ENCODE data around the gene PRRT3.

The PRRT3 gene

DNA sequence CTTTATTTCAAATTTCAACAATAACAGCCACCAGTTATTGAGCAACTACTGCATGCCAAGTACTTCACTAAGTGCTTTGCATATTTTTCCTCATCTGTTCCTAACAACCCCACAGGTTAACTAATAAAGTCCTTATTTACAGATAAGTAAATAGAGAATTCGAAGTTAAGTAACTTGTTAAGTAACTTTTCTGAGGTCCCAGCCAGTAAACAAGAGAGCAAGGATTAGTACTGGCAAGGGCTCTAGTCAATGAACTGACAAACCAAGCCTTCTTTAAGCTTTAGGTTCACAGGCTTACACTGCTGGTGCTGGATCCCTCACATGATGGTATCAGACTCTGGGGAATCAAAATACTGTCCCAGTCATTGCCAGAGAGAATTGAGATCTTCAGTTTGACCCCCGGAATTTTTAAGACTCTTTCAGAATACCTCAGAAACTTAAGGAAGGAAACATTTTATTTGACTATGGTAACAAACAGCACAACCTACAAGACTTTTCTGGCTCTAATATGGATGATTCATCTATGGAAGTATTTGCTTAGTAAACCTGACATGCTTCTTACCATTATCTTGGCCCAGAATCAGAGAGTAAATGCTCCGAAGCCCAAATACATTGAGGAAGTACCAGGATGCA is 17.9 kb upstream of the PRRT3 start:
- Histone ChIP-seq H3K4me2 (no peak overlapping the region), H3K4me3 (no peak overlapping the region), H3K36me3 (peaks cover 92 to 100% (median 95%) of the 10 kb centered on the region in 11 experiments), H4K20me1 (no peaks in the 10 kb centered on the region), H3K9me3 (replicated peaks in 1 of 11) (no peaks in the 10 kb centered on the region), H3K9ac (no peak overlapping the region), H3K4me1 (no peaks in the 10 kb centered on the region; a peak in 2 of 20 replicates), H3K27ac (no peak overlapping the region), H3K27me3 (no peaks in the 10 kb centered on the region)
- no peak for TF ChIP-seq Cebpa-rat (IDR thresholded peaks at IDR 0.05)

DNA sequence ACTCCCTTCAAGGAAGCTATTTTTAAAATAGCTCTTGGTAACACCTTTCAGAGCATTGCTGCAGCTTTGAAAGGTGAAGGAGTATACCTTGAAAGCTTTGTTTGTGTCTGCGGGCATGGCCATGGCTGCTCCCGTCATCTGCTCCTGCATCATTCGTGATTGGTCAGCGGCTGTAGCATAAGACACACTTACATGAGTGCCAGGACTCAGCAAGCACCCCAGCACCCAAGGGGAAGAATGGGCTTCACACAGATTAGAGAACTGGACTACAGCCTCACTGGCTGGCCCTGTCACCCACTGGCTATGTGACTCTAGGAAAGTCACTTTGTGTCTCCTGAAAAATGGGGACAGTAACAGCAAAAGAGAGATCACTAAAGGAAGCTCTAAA is 17.4 kb upstream of the PRRT3 start:
- no peak overlapping the region for H3K4me3 ChIP-seq
- no peak for TF ChIP-seq Cebpa-rat (IDR thresholded peaks at IDR 0.05)
- H3K4me2 ChIP-seq, result no peak overlapping the region
- no peaks in the 10 kb centered on the region; a peak in 2 of 20 replicates for H3K4me1 ChIP-seq
- no peak overlapping the region for H3K9ac ChIP-seq
- no peaks in the 10 kb centered on the region for H4K20me1 ChIP-seq
- no peaks in the 10 kb centered on the region for H3K27me3 ChIP-seq
- H3K36me3 ChIP-seq, result peaks cover 91 to 100% (median 95%) of the 10 kb centered on the region in 11 experiments
- no peak overlapping the region for H3K27ac ChIP-seq
- no peaks in the 10 kb centered on the region for H3K9me3 ChIP-seq (replicated peaks in 1 of 11)

- Histone ChIP-seq H3K4me3 (no peak overlapping the region), H4K20me1 (no peaks in the 10 kb centered on the region), H3K9ac (no peak overlapping the region), H3K4me1 (no peaks in the 10 kb centered on the region; a peak in 2 of 20 replicates), H3K9me3 (replicated peaks in 1 of 11) (no peaks in the 10 kb centered on the region), H3K27ac (no peak overlapping the region), H3K27me3 (no peaks in the 10 kb centered on the region), H3K36me3 (peaks cover 79 to 100% (median 91%) of the 10 kb centered on the region in 11 experiments), H3K4me2 (no peak overlapping the region)
- no peak for TF ChIP-seq Cebpa-rat (IDR thresholded peaks at IDR 0.05)
Observed at GRCh38 chr3:9966841-9967240, 14.6 kb upstream of the PRRT3 start.

- H3K36me3 ChIP-seq, result peaks cover 71 to 97% (median 86%) of the 10 kb centered on the region in 11 experiments
- no peak overlapping the region for H3K27ac ChIP-seq
- H3K4me2 ChIP-seq, result no peak overlapping the region
- H3K27me3 ChIP-seq, result no peaks in the 10 kb centered on the region
- no peaks in the 10 kb centered on the region for H4K20me1 ChIP-seq
- no peak overlapping the region for H3K9ac ChIP-seq
- H3K4me3 ChIP-seq, result no peak overlapping the region
- H3K9me3 ChIP-seq (replicated peaks in 1 of 11), result no peaks in the 10 kb centered on the region
- H3K4me1 ChIP-seq, result no peaks in the 10 kb centered on the region; a peak in 2 of 20 replicates
- TF ChIP-seq Cebpa-rat (IDR thresholded peaks at IDR 0.05), result no peak
Observed at GRCh38 chr3:9965200-9965875, 13.1 kb upstream of the PRRT3 start.

DNA sequence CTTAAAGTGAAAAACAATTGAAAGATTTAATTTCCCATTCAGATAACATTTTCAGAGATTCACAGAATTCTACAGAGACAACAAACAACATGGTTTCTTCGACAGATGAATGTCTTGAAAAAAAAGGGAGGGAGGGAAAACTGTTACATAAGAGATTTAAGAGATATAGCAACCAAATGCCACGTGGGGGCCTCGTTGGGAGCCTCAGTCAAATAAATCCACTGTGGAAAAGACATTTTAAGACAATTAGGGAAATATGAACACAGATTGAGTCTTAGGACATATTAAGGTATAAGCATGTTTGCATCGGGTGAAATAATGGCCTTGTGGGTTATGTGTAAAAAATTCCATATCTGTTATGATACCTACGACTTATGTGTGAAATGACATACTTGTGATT is 5.0 kb upstream of the PRRT3 start:
- H3K4me3 ChIP-seq, result no peak overlapping the region
- H4K20me1 ChIP-seq, result no peaks in the 10 kb centered on the region
- no peak overlapping the region for H3K27ac ChIP-seq
- no peaks in the 10 kb centered on the region for H3K27me3 ChIP-seq
- H3K4me2 ChIP-seq, result no peak overlapping the region
- no peak overlapping the region for H3K9ac ChIP-seq
- no peaks in the 10 kb centered on the region for H3K9me3 ChIP-seq (replicated peaks in 1 of 11)
- TF ChIP-seq Cebpa-rat (IDR thresholded peaks at IDR 0.05), result no peak
- peaks cover 4 to 21% (median 11%) of the 10 kb centered on the region in 11 experiments; a peak in 17 of 22 replicates for H3K36me3 ChIP-seq
- peaks cover 12 to 38% (median 24%) of the 10 kb centered on the region in 10 experiments; a peak in 15 of 20 replicates for H3K4me1 ChIP-seq

GRCh38 chr3:9955611-9956352 is 3.6 kb upstream of the PRRT3 start:
- H3K4me2 ChIP-seq, result peak overlapping the region in 2 of 11 experiments; percentile 68 to 75; a peak in 4 of 22 replicates
- H3K4me3 ChIP-seq, result no peak overlapping the region
- no peaks in the 10 kb centered on the region for H3K9me3 ChIP-seq (replicated peaks in 1 of 11)
- H3K27me3 ChIP-seq, result no peaks in the 10 kb centered on the region
- peaks cover 0 to 7% (median 0%) of the 10 kb centered on the region in 11 experiments; a peak in 7 of 22 replicates for H3K36me3 ChIP-seq
- no peak for TF ChIP-seq Cebpa-rat (IDR thresholded peaks at IDR 0.05)
- peaks cover 23 to 52% (median 35%) of the 10 kb centered on the region in 10 experiments for H3K4me1 ChIP-seq
- no peaks in the 10 kb centered on the region; a peak in 1 of 22 replicates for H4K20me1 ChIP-seq
- no peak overlapping the region for H3K9ac ChIP-seq
- H3K27ac ChIP-seq, result no peak overlapping the region

DNA sequence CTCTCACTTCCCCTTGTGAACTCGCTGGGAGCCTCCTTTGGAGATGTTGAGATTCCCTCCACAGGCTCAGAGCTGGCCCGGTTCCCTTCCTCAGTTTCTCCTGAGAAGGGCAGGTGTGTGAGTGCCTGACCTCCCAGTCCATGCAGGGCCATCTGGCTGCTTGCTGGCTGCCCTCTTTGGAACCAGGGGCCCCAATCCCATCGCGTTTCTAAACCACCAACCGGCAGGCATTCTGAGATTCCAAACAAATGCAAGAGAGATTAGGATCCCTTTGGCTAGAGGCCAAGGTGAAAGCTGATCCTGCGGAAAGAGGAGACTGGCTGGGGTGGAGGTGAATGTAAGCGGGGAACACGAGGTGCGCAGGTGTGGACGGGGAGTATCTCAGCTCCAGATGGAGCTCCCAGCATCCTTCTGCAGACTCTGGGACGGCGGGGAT is 2.9 kb upstream of the PRRT3 start:
- Histone ChIP-seq H4K20me1 (peaks cover 0 to 2% (median 0%) of the 10 kb centered on the region in 11 experiments; a peak in 2 of 22 replicates), H3K27me3 (no peaks in the 10 kb centered on the region), H3K9ac (no peak overlapping the region), H3K36me3 (no peaks in the 10 kb centered on the region; a peak in 2 of 22 replicates), H3K4me3 (no peak overlapping the region), H3K9me3 (replicated peaks in 1 of 11) (no peaks in the 10 kb centered on the region), H3K4me1 (peaks cover 28 to 59% (median 42%) of the 10 kb centered on the region in 10 experiments), H3K4me2 (peak overlapping the region in 9 of 11 experiments; percentile 4 to 75 (median 44); a peak in 16 of 22 replicates), H3K27ac (no peak overlapping the region)
- TF ChIP-seq Cebpa-rat (IDR thresholded peaks at IDR 0.05), result no peak

- H3K36me3 ChIP-seq, result peaks cover 2 to 32% (median 13%) of the 10 kb centered on the region in 11 experiments; a peak in 18 of 22 replicates
- peaks cover 0 to 31% (median 0%) of the 10 kb centered on the region in 11 experiments; a peak in 3 of 22 replicates for H4K20me1 ChIP-seq
- TF ChIP-seq Cebpa-rat (IDR thresholded peaks at IDR 0.05), result no peak
- H3K4me2 ChIP-seq, result peak overlapping the region; percentile 82 to 100 (median 98)
- H3K27me3 ChIP-seq, result no peaks in the 10 kb centered on the region
- peaks cover 28 to 59% (median 44%) of the 10 kb centered on the region in 10 experiments for H3K4me1 ChIP-seq
- H3K9ac ChIP-seq, result peak overlapping the region; percentile 61 to 81 (median 74)
- peaks cover 0 to 4% (median 0%) of the 10 kb centered on the region in 11 experiments; a peak in 1 of 22 replicates for H3K9me3 ChIP-seq (replicated peaks in 1 of 11)
- peak overlapping the region in 8 of 11 experiments; percentile 17 to 57 (median 44); a peak in 13 of 22 replicates for H3K27ac ChIP-seq
- H3K4me3 ChIP-seq, result peak overlapping the region; percentile 69 to 84 (median 75)
Observed at GRCh38 chr3:9951598-9951961, 628 bp downstream of the PRRT3 start.

Measured in BLaER1 treated with 17β-estradiol and CSF1 and Interleukin-3, amounts not matched to agents 10 nM and 100 nM (cell line).